Measurements from ENCODE around the gene KLHL14. TPM values are rescaled to one million over a fixed set of nuclear protein-coding genes. Genes with fewer than 3 reads are reported as not detected.
A peak's percentile ranks its signal among the peaks of the same experiment; 100 is the strongest.

Gene KLHL14
- total and polyA plus RNA-seq, 2 of the 13 experiments (the other 11 are each of a cell fraction or from before 2014, with no cell fraction given), result 16.0 to 41.8 TPM

DNA sequence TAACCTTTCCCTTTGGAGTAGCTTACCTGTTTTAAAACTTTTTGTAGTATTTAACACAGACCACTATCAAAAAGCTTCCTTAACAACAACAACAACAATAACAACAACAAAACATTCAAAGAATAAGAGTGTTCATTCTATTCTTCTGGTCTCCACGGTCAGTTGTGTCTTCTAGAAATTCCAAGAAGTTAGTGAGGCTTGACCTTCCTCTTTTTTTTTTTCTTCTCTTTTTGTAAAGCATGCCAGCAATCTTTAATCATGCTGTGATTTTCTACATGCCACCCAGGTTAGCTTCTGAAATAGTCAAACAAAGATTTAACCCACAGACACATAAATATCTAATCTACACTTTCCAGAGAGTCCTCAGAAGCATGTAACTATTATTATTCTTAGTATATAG is 28.4 kb upstream of the KLHL14 start:
- Histone ChIP-seq H3K79me2 (ENCODE audit: insufficient read depth, low read length) (no peaks in the 10 kb centered on the region), H3K4me1 (ENCODE audit: insufficient read depth, low read length) (peaks cover 72% of the 10 kb centered on the region), H2AFZ (ENCODE audit: low read length) (no peak overlapping the region), H3K4me2 (ENCODE audit: low read depth, low read length) (no peak overlapping the region), H3K27me3 (ENCODE audit: control insufficient read depth in 1 of 2, insufficient read depth in 2 of 2, low read length in 2 of 2) (no peaks in the 10 kb centered on the region), H3K9ac (ENCODE audit: insufficient read depth, low read depth, low read length) (no peak overlapping the region), H3K4me3 (replicated peaks in 1 of 3; ENCODE audit: insufficient read depth in 1 of 3, low read depth in 2 of 3, low read length in 3 of 3) (no peak overlapping the region), H3K36me3 (replicated peaks in 1 of 2; ENCODE audit: control insufficient read depth in 1 of 2, insufficient read depth in 2 of 2, low read length in 2 of 2) (no peaks in the 10 kb centered on the region), H3K27ac (ENCODE audit: extremely low read length, insufficient read depth, low read length) (peak overlapping the region; percentile 99), H4K20me1 (ENCODE audit: insufficient read depth, low read length) (no peaks in the 10 kb centered on the region), H3K9me3 (ENCODE audit: low read length) (peaks cover 16% of the 10 kb centered on the region)
- in situ Hi-C loops (cut with HindIII; ENCODE audit: extremely low pct_ligation_motif_present, low pct_unique_long_range_greater_than_20kb), result no loop called here
- WGBS (ENCODE audit: low lambda C conversion rate), result 98% methylated on average over 1 of the region's 1 CpG
- no peak for DNase-seq (ENCODE audit: low spot score)
- ATAC-seq, result no peak
- intact Hi-C loops (cut with micrococcal nuclease; ENCODE audit: unreplicated experiment), result loop anchor here (2.0 kb wide), 1 partner anchor 14 kb away; no protein-coding TSS in a partner anchor
- TF ChIP-seq CAMTA2 (CRISPR knock-in tag; IDR thresholded peaks at IDR 0.05; ENCODE audit: borderline replicate concordance) (no peak), SMC3 (IDR thresholded peaks at IDR 0.05; ENCODE audit: low read length) (no peak), ZNF781 (CRISPR knock-in tag; IDR thresholded peaks at IDR 0.05; ENCODE audit: borderline replicate concordance, not compliant biosample characterization) (no peak), ZNF432 (CRISPR knock-in tag; IDR thresholded peaks at IDR 0.05; ENCODE audit: borderline replicate concordance) (no peak), ZNF557 (CRISPR knock-in tag; IDR thresholded peaks at IDR 0.05) (no peak), NCOA5 (CRISPR knock-in tag; IDR thresholded peaks at IDR 0.05) (no peak), ZNF333 (CRISPR knock-in tag; IDR thresholded peaks at IDR 0.05; ENCODE audit: borderline replicate concordance) (no peak), SMAD3 (CRISPR knock-in tag; IDR thresholded peaks at IDR 0.05) (no peak), ATF1 (CRISPR knock-in tag; IDR thresholded peaks at IDR 0.05) (no peak), ZNF674 (CRISPR knock-in tag; IDR thresholded peaks at IDR 0.05; ENCODE audit: low read depth) (no peak), NFATC3 (CRISPR knock-in tag; IDR thresholded peaks at IDR 0.05) (no peak), ZKSCAN1 (IDR thresholded peaks at IDR 0.05; ENCODE audit: low read length) (no peak)
- TF ChIP-seq, protein P1, sequence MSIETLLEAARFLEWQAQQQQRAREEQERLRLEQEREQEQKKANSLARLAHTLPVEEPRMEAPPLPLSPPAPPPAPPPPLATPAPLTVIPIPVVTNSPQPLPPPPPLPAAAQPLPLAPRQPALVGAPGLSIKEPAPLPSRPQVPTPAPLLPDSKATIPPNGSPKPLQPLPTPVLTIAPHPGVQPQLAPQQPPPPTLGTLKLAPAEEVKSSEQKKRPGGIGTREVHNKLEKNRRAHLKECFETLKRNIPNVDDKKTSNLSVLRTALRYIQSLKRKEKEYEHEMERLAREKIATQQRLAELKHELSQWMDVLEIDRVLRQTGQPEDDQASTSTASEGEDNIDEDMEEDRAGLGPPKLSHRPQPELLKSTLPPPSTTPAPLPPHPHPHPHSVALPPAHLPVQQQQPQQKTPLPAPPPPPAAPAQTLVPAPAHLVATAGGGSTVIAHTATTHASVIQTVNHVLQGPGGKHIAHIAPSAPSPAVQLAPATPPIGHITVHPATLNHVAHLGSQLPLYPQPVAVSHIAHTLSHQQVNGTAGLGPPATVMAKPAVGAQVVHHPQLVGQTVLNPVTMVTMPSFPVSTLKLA (IDR thresholded peaks at IDR 0.05), result no peak
- TF ChIP-seq, protein P2, sequence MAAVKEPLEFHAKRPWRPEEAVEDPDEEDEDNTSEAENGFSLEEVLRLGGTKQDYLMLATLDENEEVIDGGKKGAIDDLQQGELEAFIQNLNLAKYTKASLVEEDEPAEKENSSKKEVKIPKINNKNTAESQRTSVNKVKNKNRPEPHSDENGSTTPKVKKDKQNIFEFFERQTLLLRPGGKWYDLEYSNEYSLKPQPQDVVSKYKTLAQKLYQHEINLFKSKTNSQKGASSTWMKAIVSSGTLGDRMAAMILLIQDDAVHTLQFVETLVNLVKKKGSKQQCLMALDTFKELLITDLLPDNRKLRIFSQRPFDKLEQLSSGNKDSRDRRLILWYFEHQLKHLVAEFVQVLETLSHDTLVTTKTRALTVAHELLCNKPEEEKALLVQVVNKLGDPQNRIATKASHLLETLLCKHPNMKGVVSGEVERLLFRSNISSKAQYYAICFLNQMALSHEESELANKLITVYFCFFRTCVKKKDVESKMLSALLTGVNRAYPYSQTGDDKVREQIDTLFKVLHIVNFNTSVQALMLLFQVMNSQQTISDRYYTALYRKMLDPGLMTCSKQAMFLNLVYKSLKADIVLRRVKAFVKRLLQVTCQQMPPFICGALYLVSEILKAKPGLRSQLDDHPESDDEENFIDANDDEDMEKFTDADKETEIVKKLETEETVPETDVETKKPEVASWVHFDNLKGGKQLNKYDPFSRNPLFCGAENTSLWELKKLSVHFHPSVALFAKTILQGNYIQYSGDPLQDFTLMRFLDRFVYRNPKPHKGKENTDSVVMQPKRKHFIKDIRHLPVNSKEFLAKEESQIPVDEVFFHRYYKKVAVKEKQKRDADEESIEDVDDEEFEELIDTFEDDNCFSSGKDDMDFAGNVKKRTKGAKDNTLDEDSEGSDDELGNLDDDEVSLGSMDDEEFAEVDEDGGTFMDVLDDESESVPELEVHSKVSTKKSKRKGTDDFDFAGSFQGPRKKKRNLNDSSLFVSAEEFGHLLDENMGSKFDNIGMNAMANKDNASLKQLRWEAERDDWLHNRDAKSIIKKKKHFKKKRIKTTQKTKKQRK (IDR thresholded peaks at IDR 0.05; ENCODE audit: low read length), result no peak
- TF ChIP-seq, protein P3, sequence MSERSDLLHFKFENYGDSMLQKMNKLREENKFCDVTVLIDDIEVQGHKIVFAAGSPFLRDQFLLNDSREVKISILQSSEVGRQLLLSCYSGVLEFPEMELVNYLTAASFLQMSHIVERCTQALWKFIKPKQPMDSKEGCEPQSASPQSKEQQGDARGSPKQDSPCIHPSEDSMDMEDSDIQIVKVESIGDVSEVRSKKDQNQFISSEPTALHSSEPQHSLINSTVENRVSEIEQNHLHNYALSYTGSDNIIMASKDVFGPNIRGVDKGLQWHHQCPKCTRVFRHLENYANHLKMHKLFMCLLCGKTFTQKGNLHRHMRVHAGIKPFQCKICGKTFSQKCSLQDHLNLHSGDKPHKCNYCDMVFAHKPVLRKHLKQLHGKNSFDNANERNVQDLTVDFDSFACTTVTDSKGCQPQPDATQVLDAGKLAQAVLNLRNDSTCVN (CRISPR knock-in tag; IDR thresholded peaks at IDR 0.05; ENCODE audit: borderline replicate concordance), result no peak
- TF ChIP-seq, protein P4, sequence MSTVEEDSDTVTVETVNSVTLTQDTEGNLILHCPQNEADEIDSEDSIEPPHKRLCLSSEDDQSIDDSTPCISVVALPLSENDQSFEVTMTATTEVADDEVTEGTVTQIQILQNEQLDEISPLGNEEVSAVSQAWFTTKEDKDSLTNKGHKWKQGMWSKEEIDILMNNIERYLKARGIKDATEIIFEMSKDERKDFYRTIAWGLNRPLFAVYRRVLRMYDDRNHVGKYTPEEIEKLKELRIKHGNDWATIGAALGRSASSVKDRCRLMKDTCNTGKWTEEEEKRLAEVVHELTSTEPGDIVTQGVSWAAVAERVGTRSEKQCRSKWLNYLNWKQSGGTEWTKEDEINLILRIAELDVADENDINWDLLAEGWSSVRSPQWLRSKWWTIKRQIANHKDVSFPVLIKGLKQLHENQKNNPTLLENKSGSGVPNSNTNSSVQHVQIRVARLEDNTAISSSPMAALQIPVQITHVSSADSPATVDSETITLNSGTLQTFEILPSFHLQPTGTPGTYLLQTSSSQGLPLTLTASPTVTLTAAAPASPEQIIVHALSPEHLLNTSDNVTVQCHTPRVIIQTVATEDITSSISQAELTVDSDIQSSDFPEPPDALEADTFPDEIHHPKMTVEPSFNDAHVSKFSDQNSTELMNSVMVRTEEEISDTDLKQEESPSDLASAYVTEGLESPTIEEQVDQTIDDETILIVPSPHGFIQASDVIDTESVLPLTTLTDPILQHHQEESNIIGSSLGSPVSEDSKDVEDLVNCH (CRISPR knock-in tag; IDR thresholded peaks at IDR 0.05), result no peak
- CTCF ChIA-PET (ENCODE audit: low intra/inter-chr PET ratio, low total read pairs), result no interaction called here
- POLR2A ChIA-PET, result interaction anchor here (4.8 kb wide), 1 partner anchor 24 kb away, joined by 62 read pairs; no protein-coding TSS in a partner anchor
- no TSS peak for BruUV-seq (replicated peaks)
- no peak for FAIRE-seq

Measured in HepG2 (cell line).